Trophoblast cell (in vitro differentiated cells and primary cell): Measurements from ENCODE around the gene DUS2.
"Not testable (repeated sequence)": the region's sequence is repeated elsewhere in the genome, so short reads cannot be mapped to it uniquely, and the experiment has no call there.

Experiments used
- DNase-seq, 2 donors: peaks; one replicate each; pipeline ENCODE4 v3.0.0-alpha.2; 2016
- H2AFZ ChIP-seq: 2 replicates; pipeline ENCODE4 v1.6.1; 2013; ENCODE audit warnings: low read length, moderate library complexity, mild to moderate bottlenecking; ENCODE audit not compliant: insufficient read depth, poor library complexity
- H2AK5ac ChIP-seq: 2 replicates; pipeline ENCODE4 v1.6.1; 2013; ENCODE audit warnings: mild to moderate bottlenecking, low read length
- H2BK120ac ChIP-seq: 2 replicates; pipeline ENCODE4 v1.6.1; 2013; ENCODE audit warnings: low read length, mild to moderate bottlenecking, moderate library complexity; ENCODE audit not compliant: insufficient read depth, poor library complexity
- H2BK12ac ChIP-seq: 2 replicates; pipeline ENCODE4 v1.6.1; 2013; ENCODE audit warnings: mild to moderate bottlenecking, low read length, moderate library complexity
- H2BK5ac ChIP-seq: 2 replicates; pipeline ENCODE4 v1.6.1; 2013; ENCODE audit warnings: low read length, low read depth, moderate library complexity, mild to moderate bottlenecking; ENCODE audit not compliant: poor library complexity
- H3K14ac ChIP-seq: 2 replicates; pipeline ENCODE4 v1.6.1; 2013; ENCODE audit warnings: mild to moderate bottlenecking, low read length
- H3K18ac ChIP-seq: 2 replicates; pipeline ENCODE4 v1.6.1; 2013; ENCODE audit warnings: mild to moderate bottlenecking, low read length
- H3K23ac ChIP-seq: 2 replicates; pipeline ENCODE4 v1.6.1; 2013; ENCODE audit warnings: low read length
- H3K27ac ChIP-seq: 2 replicates; pipeline ENCODE4 v1.5.1; 2013; ENCODE audit warnings: low read depth, mild to moderate bottlenecking, inconsistent platforms, low read length, moderate library complexity
- H3K27me3 ChIP-seq: 2 replicates; pipeline ENCODE4 v1.6.1; 2013; ENCODE audit warnings: inconsistent platforms, mild to moderate bottlenecking, low read length, moderate library complexity; ENCODE audit not compliant: insufficient read depth
- H3K36me3 ChIP-seq, 2 experiments: 1 replicate in 1 of 2; 2 replicates in 1 of 2; pipeline ENCODE4 v1.6.1; 2013; ENCODE audit warnings: low read length in 2 of 2, mild to moderate bottlenecking in 2 of 2, moderate library complexity in 1 of 2; ENCODE audit not compliant: insufficient read depth in 2 of 2, control insufficient read depth in 1 of 2
- H3K4ac ChIP-seq: 2 replicates; pipeline ENCODE4 v1.6.1; 2013; ENCODE audit warnings: low read depth, mild to moderate bottlenecking, low read length, moderate library complexity
- H3K4me1 ChIP-seq, 2 experiments: 1 replicate in 1 of 2; 2 replicates in 1 of 2; pipeline ENCODE4 v1.6.1; 2013; ENCODE audit warnings: low read length in 2 of 2, mild to moderate bottlenecking in 2 of 2, moderate library complexity in 1 of 2; ENCODE audit not compliant: insufficient read depth in 2 of 2, control insufficient read depth in 1 of 2
- H3K4me2 ChIP-seq: 2 replicates; pipeline ENCODE4 v1.6.1; 2013; ENCODE audit warnings: inconsistent platforms, mild to moderate bottlenecking, low read length, moderate library complexity
- H3K4me3 ChIP-seq: 2 replicates; pipeline ENCODE4 v1.5.1; 2013; ENCODE audit warnings: mild to moderate bottlenecking, low read depth, low read length, inconsistent platforms
- H3K79me1 ChIP-seq: one replicate; pipeline ENCODE4 v1.6.1; 2013; ENCODE audit warnings: low read length
- H3K79me2 ChIP-seq: 2 replicates; pipeline ENCODE4 v1.6.1; 2013; ENCODE audit warnings: low read length, mild to moderate bottlenecking; ENCODE audit not compliant: control insufficient read depth, insufficient read depth, poor library complexity
- H3K9ac ChIP-seq: 2 replicates; pipeline ENCODE4 v1.6.1; 2013; ENCODE audit warnings: mild to moderate bottlenecking, low read length
- H3K9me3 ChIP-seq: 2 replicates; pipeline ENCODE4 v1.6.1; 2013; ENCODE audit warnings: low read depth, mild to moderate bottlenecking, control low read depth, inconsistent platforms, low read length; ENCODE audit not compliant: insufficient read depth
- H4K12ac ChIP-seq: 2 replicates; pipeline ENCODE4 v1.6.1; 2013; ENCODE audit warnings: low read depth, mild to moderate bottlenecking, low read length, moderate library complexity
- H4K8ac ChIP-seq: 2 replicates; pipeline ENCODE4 v1.6.1; 2013; ENCODE audit warnings: low read depth, mild to moderate bottlenecking, low read length, moderate library complexity
- H4K91ac ChIP-seq: one replicate; pipeline ENCODE4 v1.6.1; 2013; ENCODE audit warnings: low read depth, mild to moderate bottlenecking, low read length, moderate library complexity
- WGBS: extraction: QIAGEN DNeasy Blood & Tissue Kit; methylation state at CpG from one replicate; pipeline ENCODE4 v1.1.7; 2013; ENCODE audit warnings: missing lambda C conversion rate; ENCODE audit not compliant: insufficient read length, insufficient coverage; ENCODE audit errors: extremely low coverage; 5-methylcytosine and 5-hydroxymethylcytosine counted together

Gene DUS2

GRCh38 chr16:68107230-68107928, 84.3 kb downstream of the DUS2 start:
- H3K14ac ChIP-seq, H3K36me3 ChIP-seq, H3K4ac ChIP-seq, H3K9ac ChIP-seq, H3K4me2 ChIP-seq, H2BK12ac ChIP-seq, H4K8ac ChIP-seq, H3K18ac ChIP-seq, H3K4me3 ChIP-seq, H3K27me3 ChIP-seq, H3K27ac ChIP-seq, H3K9me3 ChIP-seq, H2BK120ac ChIP-seq, H2BK5ac ChIP-seq, H3K79me1 ChIP-seq, DNase-seq, H3K23ac ChIP-seq, H2AK5ac ChIP-seq, H4K12ac ChIP-seq, H3K4me1 ChIP-seq, H3K79me2 ChIP-seq, H4K91ac ChIP-seq, H2AFZ ChIP-seq: not testable (repeated sequence)
- WGBS: no CpG with 5 or more reads among the region's 9 CpGs

- DNase-seq: not testable (repeated sequence)
These were observed 86.1 kb downstream of the DUS2 start for GRCh38 chr16:68109156-68109555.

GRCh38 chr16:68110611-68111010, 87.5 kb downstream of the DUS2 start:
- not testable (repeated sequence) for H3K79me1 ChIP-seq, H3K4me1 ChIP-seq, H4K91ac ChIP-seq, H4K12ac ChIP-seq, H3K23ac ChIP-seq, H3K27me3 ChIP-seq, H3K14ac ChIP-seq, H2BK5ac ChIP-seq, H3K9me3 ChIP-seq, H3K18ac ChIP-seq, H3K79me2 ChIP-seq, H3K4me2 ChIP-seq, H3K9ac ChIP-seq, H2BK12ac ChIP-seq, H3K36me3 ChIP-seq, H2AK5ac ChIP-seq, H2AFZ ChIP-seq, DNase-seq, H2BK120ac ChIP-seq, H3K4ac ChIP-seq, H4K8ac ChIP-seq, H3K27ac ChIP-seq, H3K4me3 ChIP-seq
- WGBS: no CpG with 5 or more reads among the region's 2 CpGs

More at GRCh38 chr16:68109156-68109555, 86.1 kb downstream of the DUS2 start:
- H3K27me3 ChIP-seq, H2AFZ ChIP-seq, H3K4ac ChIP-seq, H2BK5ac ChIP-seq, H2AK5ac ChIP-seq, H3K79me2 ChIP-seq, H3K23ac ChIP-seq, H3K27ac ChIP-seq, H3K9me3 ChIP-seq, H3K4me2 ChIP-seq, H3K4me1 ChIP-seq, H2BK120ac ChIP-seq, H3K36me3 ChIP-seq, H3K4me3 ChIP-seq, H2BK12ac ChIP-seq, H4K12ac ChIP-seq, H4K91ac ChIP-seq, H3K9ac ChIP-seq, H3K79me1 ChIP-seq, H4K8ac ChIP-seq, H3K14ac ChIP-seq, H3K18ac ChIP-seq: not testable (repeated sequence)
- no CpG with 5 or more reads among the region's 5 CpGs for WGBS

GRCh38 chr16:68111379-68111778, 88.3 kb downstream of the DUS2 start:
- no peak overlapping the region for H4K12ac ChIP-seq
- no peak overlapping the region for H4K91ac ChIP-seq
- H2AK5ac ChIP-seq: no peak overlapping the region
- no peak overlapping the region for H3K9ac ChIP-seq
- no peak overlapping the region for H3K4me3 ChIP-seq
- H3K9me3 ChIP-seq: peaks cover 2% of the 10 kb centered on the region
- peaks cover 0 to 4% of the 10 kb centered on the region in 2 experiments for H3K4me1 ChIP-seq
- H3K79me1 ChIP-seq: no peaks in the 10 kb centered on the region
- no peaks in the 10 kb centered on the region for H3K36me3 ChIP-seq
- no peak overlapping the region for H3K14ac ChIP-seq
- H3K4ac ChIP-seq: no peak overlapping the region
- no peak overlapping the region for H3K18ac ChIP-seq
- no peak overlapping the region for H2AFZ ChIP-seq
- WGBS: no CpG with 5 or more reads among the region's 2 CpGs
- H3K79me2 ChIP-seq: no peaks in the 10 kb centered on the region
- H2BK5ac ChIP-seq: no peak overlapping the region
- no peak overlapping the region for H3K27ac ChIP-seq
- H3K4me2 ChIP-seq: no peak overlapping the region
- H2BK12ac ChIP-seq: no peak overlapping the region
- no peak overlapping the region for H4K8ac ChIP-seq
- H2BK120ac ChIP-seq: no peak overlapping the region
- DNase-seq: no peak
- no peaks in the 10 kb centered on the region for H3K27me3 ChIP-seq
- H3K23ac ChIP-seq: no peak overlapping the region
